Measurements from ENCODE around the gene SIL1.

DNA sequence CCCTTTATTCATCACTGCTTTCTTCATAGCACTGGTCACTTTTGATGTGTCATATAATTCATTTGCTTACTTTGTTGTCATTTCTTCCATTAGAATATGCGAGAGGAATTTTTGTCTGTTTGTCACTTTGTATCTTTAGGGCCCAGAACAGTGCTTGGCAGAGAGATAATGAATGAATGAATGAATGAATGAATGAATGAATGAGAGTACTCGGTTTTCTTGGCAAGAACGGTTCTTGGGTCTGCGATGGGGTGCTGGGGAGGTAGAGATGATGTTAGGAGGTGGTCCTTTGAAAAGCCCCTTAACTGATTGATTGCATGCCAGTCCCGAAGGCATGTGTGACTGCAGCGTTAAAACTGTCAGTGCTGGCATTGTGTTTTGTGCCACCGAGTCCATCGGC is 270.6 kb downstream of the SIL1 start:
- TF ChIP-seq, protein P1, sequence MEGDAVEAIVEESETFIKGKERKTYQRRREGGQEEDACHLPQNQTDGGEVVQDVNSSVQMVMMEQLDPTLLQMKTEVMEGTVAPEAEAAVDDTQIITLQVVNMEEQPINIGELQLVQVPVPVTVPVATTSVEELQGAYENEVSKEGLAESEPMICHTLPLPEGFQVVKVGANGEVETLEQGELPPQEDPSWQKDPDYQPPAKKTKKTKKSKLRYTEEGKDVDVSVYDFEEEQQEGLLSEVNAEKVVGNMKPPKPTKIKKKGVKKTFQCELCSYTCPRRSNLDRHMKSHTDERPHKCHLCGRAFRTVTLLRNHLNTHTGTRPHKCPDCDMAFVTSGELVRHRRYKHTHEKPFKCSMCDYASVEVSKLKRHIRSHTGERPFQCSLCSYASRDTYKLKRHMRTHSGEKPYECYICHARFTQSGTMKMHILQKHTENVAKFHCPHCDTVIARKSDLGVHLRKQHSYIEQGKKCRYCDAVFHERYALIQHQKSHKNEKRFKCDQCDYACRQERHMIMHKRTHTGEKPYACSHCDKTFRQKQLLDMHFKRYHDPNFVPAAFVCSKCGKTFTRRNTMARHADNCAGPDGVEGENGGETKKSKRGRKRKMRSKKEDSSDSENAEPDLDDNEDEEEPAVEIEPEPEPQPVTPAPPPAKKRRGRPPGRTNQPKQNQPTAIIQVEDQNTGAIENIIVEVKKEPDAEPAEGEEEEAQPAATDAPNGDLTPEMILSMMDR (conservative IDR thresholded peaks at IDR 0.05): no peak
- no peak for TF ChIP-seq EZH2 (IDR thresholded peaks at IDR 0.05; ENCODE audit: low read depth)
